OCI-LY7 (cell line): Measurements from ENCODE around the gene TASOR2. TPM values are rescaled to one million over a fixed set of nuclear protein-coding genes. Genes with fewer than 3 reads are reported as not detected.
A peak's percentile ranks its signal among the peaks of the same experiment; 100 is the strongest.

Experiments used
- BruUV-seq: library from RNA; stranded (reverse); fragments of 400-500 nt; replicated peaks from 2 replicates; lab custom pipeline; 2021; lab: Mats Ljungman, UMichigan
- CTCF ChIA-PET: fragments of 300-600 bp; sonication (Branson Sonifier 250); formaldehyde crosslinking; loops from one replicate; lab custom pipeline; 2022; ENCODE audit warnings: antibody characterized with exemption; ENCODE audit not compliant: unreplicated experiment; lab: Charles Lee
- POLR2A ChIA-PET: fragments of 300-600 bp; sonication (Branson Sonifier 250); formaldehyde crosslinking; loops from one replicate; lab custom pipeline; 2022; ENCODE audit warnings: antibody characterized with exemption; lab: Charles Lee
- DNase-seq: peaks from one replicate; pipeline ENCODE4 v3.0.0-alpha.2; 2015; ENCODE audit warnings: low spot score
- H2AFZ ChIP-seq: fragments of 200-600 bp; sonication (generic), shearing (Covaris generic); 2 replicates; pipeline ENCODE4 v1.6.1; 2014; ENCODE audit warnings: mild to moderate bottlenecking, antibody characterized with exemption, low read length, moderate library complexity
- H3K27ac ChIP-seq: fragments of 200-600 bp; sonication (generic); 2 replicates; pipeline ENCODE4 v1.5.1; 2014; ENCODE audit warnings: mixed run types, low read depth, mild to moderate bottlenecking, moderate library complexity, low read length, inconsistent platforms; ENCODE audit not compliant: poor library complexity, severe bottlenecking
- H3K36me3 ChIP-seq: fragments of 200-600 bp; sonication (generic); 2 replicates; pipeline ENCODE4 v1.6.1; 2014; ENCODE audit warnings: mild to moderate bottlenecking, antibody characterized with exemption, low read length, moderate library complexity, mixed read lengths; ENCODE audit not compliant: insufficient read depth
- H3K4me1 ChIP-seq: fragments of 200-600 bp; sonication (generic); 2 replicates; pipeline ENCODE4 v1.5.1; 2014; ENCODE audit warnings: mild to moderate bottlenecking, low read length; ENCODE audit not compliant: insufficient read depth, poor library complexity, severe bottlenecking
- H3K4me2 ChIP-seq: fragments of 200-600 bp; sonication (generic); 2 replicates; pipeline ENCODE4 v1.6.1; 2014; ENCODE audit warnings: mild to moderate bottlenecking, low read length
- H3K4me3 ChIP-seq: fragments of 200-600 bp; sonication (generic); 2 replicates; pipeline ENCODE4 v1.5.1; 2014; ENCODE audit warnings: mild to moderate bottlenecking, low read depth, low read length; ENCODE audit not compliant: poor library complexity, severe bottlenecking
- H3K79me2 ChIP-seq: fragments of 200-600 bp; sonication (generic); 2 replicates; pipeline ENCODE4 v1.6.1; 2016; ENCODE audit warnings: low read depth, mild to moderate bottlenecking, low read length, moderate library complexity, mixed read lengths; ENCODE audit not compliant: insufficient read depth
- H3K9me2 ChIP-seq: fragments of 200-600 bp; sonication (generic); 2 replicates; pipeline ENCODE4 v1.6.1; 2016; ENCODE audit warnings: mild to moderate bottlenecking, low read length, mixed read lengths; ENCODE audit not compliant: insufficient read depth
- H3K9me3 ChIP-seq: fragments of 200-600 bp; sonication (generic); 2 replicates; pipeline ENCODE4 v1.6.1; 2014; ENCODE audit warnings: mild to moderate bottlenecking, mixed run types, low read length, mixed read lengths
- H4K20me1 ChIP-seq: fragments of 200-600 bp; sonication (generic); 2 replicates; pipeline ENCODE4 v1.6.1; 2014; ENCODE audit warnings: mild to moderate bottlenecking, antibody characterized with exemption, low read length, moderate library complexity, mixed read lengths; ENCODE audit not compliant: insufficient read depth
- EZH2phosphoT487 ChIP-seq: fragments of 200-600 bp; sonication (generic); IDR thresholded peaks from 2 replicates; pipeline ENCODE4 v1.6.1; 2018; ENCODE audit warnings: low read depth, borderline replicate concordance, mild to moderate bottlenecking, mixed run types, antibody characterized with exemption, low read length, moderate library complexity, mixed read lengths
- intact Hi-C: fragments of 100-400 bp; cut with micrococcal nuclease; formaldehyde crosslinking; loops from one replicate; pipeline ENCODE4 v1.10.0; 2022; ENCODE audit not compliant: unreplicated experiment
- total RNA-seq, 2 experiments: library from RNA; depleted of rRNA in 1 of 2; stranded (reverse); fragments of >200 nt in 1 of 2; shearing (Covaris generic) in 1 of 2; gene quantifications; 2 replicates each; pipeline ENCODE4 v1.2.3, GENCODE V29; 2014 to 2022
- TF ChIP-seq, protein P1 (sequence below): fragments of 200-600 bp; sonication (generic); conservative IDR thresholded peaks from 2 replicates; pipeline ENCODE4 v1.5.1; 2014; ENCODE audit warnings: mild to moderate bottlenecking, antibody characterized with exemption, low read length, moderate library complexity, mixed read lengths

TASOR2 gene
- total RNA-seq, 2 experiments from 2014 or later = 103 to 116 TPM

DNA sequence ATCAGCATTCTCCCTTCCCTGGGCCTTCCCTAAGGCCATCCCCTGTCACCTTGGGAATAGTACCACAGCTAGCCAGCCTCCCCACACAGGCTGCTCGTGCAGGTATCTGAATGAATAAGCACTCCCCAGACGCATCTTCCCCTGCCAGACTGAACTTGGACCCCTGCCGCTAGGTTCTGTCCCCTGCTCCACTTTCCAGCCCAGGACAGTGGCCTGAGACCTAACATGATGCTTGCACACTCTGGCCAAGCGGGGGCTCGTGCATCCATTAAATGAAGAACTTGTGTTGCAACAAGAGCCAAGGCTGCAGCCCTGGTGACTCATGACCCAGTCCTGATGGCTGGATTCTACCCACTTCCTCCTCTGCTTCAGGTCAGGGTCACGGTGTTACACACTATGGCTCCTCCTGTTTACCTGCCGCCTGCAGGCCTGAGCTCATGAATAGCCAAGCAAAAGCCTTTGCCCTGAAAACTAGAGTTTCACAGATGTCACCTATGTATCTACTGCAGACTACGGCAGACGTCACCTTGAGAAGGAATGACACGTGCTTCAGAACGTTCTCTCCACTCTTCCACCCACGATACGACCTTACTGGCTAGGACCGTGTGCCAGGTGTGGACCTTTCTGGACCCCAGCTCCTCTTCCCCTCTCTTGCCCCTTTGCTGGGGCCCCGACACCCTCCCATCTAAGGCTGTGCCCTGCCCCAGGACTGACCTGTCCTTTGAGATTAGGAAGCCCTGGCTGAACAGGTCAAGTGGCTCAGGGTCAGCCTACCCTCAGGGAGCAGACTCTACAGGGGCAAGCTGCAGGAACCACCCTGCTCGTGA lies 24.7 kb upstream of the TASOR2 start:
- peak; percentile 83 for DNase-seq
- peak overlapping the region; percentile 37; the same call in 1 of the 2 replicates for H2AFZ ChIP-seq
- intact Hi-C loops = loop anchor here (5.0 to 10.0 kb wide), 2 partner anchors 182 to 685 kb away; no protein-coding TSS in a partner anchor
- peak overlapping the region; percentile 93 for H3K4me2 ChIP-seq
- CTCF ChIA-PET = interaction anchor here (0.5 to 1.0 kb wide), 5 partner anchors 29 to 218 kb away, joined by 3 read pairs; no protein-coding TSS in a partner anchor
- H3K9me3 ChIP-seq = no peaks in the 10 kb centered on the region
- peak overlapping the region; percentile 30 for H3K4me3 ChIP-seq
- POLR2A ChIA-PET = interaction anchor here (0.6 to 9.1 kb wide), 8 partner anchors 21 to 193 kb away, joined by 3 to 142 read pairs (median 4); no protein-coding TSS in a partner anchor
- peaks cover 98% of the 10 kb centered on the region for H3K4me1 ChIP-seq
- no peaks in the 10 kb centered on the region for H4K20me1 ChIP-seq
- no peaks in the 10 kb centered on the region for H3K9me2 ChIP-seq
- no TSS peak for BruUV-seq
- H3K36me3 ChIP-seq = no peaks in the 10 kb centered on the region
- TF ChIP-seq, protein P1, sequence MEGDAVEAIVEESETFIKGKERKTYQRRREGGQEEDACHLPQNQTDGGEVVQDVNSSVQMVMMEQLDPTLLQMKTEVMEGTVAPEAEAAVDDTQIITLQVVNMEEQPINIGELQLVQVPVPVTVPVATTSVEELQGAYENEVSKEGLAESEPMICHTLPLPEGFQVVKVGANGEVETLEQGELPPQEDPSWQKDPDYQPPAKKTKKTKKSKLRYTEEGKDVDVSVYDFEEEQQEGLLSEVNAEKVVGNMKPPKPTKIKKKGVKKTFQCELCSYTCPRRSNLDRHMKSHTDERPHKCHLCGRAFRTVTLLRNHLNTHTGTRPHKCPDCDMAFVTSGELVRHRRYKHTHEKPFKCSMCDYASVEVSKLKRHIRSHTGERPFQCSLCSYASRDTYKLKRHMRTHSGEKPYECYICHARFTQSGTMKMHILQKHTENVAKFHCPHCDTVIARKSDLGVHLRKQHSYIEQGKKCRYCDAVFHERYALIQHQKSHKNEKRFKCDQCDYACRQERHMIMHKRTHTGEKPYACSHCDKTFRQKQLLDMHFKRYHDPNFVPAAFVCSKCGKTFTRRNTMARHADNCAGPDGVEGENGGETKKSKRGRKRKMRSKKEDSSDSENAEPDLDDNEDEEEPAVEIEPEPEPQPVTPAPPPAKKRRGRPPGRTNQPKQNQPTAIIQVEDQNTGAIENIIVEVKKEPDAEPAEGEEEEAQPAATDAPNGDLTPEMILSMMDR = no peak
- TF ChIP-seq EZH2phosphoT487 = no peak
- H3K27ac ChIP-seq = peak overlapping the region; percentile 100
- peaks cover 55% of the 10 kb centered on the region; the same call in 1 of the 2 replicates for H3K79me2 ChIP-seq

- no TSS peak for BruUV-seq
- H3K4me3 ChIP-seq = peak overlapping the region; percentile 30
- ChIA-PET POLR2A (interaction anchor here (0.6 to 9.1 kb wide), 5 partner anchors 19 to 329 kb away, joined by 3 to 142 read pairs (median 3); no protein-coding TSS in a partner anchor), CTCF (interaction anchor here (1.0 kb wide), 1 partner anchor 33 kb away, joined by 3 read pairs; no protein-coding TSS in a partner anchor)
- no peaks in the 10 kb centered on the region for H4K20me1 ChIP-seq
- peaks cover 96% of the 10 kb centered on the region for H3K4me1 ChIP-seq
- TF ChIP-seq, protein P1 = no peak
- no peak for TF ChIP-seq EZH2phosphoT487
- peak overlapping the region; percentile 93 for H3K4me2 ChIP-seq
- H3K9me2 ChIP-seq = no peaks in the 10 kb centered on the region
- intact Hi-C loops = loop anchor here (5.0 kb wide), 1 partner anchor 181 kb away; no protein-coding TSS in a partner anchor
- H3K9me3 ChIP-seq = no peaks in the 10 kb centered on the region
- H2AFZ ChIP-seq = no peak overlapping the region; the same call in 1 of the 2 replicates
- H3K36me3 ChIP-seq = no peaks in the 10 kb centered on the region
- DNase-seq = no peak
- peak overlapping the region; percentile 100 for H3K27ac ChIP-seq
- peaks cover 57% of the 10 kb centered on the region; the same call in 1 of the 2 replicates for H3K79me2 ChIP-seq
These were observed 23.6 kb upstream of the TASOR2 start for GRCh38 chr10:5661043-5661442.
